SK-N-SH treated with all-trans-retinoic acid at 6 μM for 48 hours (cell line): Measurements from ENCODE around the gene RBFOX1.

ENCODE experiments used
- CREB5 ChIP-seq: fragments of 250-450 bp; sonication (Bioruptor Pico); IDR thresholded peaks from 2 replicates; pipeline ENCODE4 v1.5.1; 2020; ENCODE audit warnings: low read depth, mild to moderate bottlenecking, moderate library complexity
- ESRRG ChIP-seq: fragments of 250-450 bp; sonication (Bioruptor Pico); IDR thresholded peaks from 2 replicates; pipeline ENCODE4 v1.6.1; 2021; ENCODE audit warnings: mild to moderate bottlenecking
- PATZ1 ChIP-seq: fragments of 250-450 bp; sonication (Bioruptor Pico); IDR thresholded peaks from 2 replicates; pipeline ENCODE4 v1.8.0; 2020; ENCODE audit warnings: mild to moderate bottlenecking, moderate library complexity, borderline replicate concordance
- ZFP3 ChIP-seq: fragments of 250-450 bp; sonication (Bioruptor Pico); IDR thresholded peaks from 2 replicates; pipeline ENCODE4 v1.5.0; 2020; ENCODE audit warnings: mild to moderate bottlenecking, moderate library complexity
- ZNF8 ChIP-seq: fragments of 450-650 bp; formaldehyde crosslinking; IDR thresholded peaks from 2 replicates; pipeline ENCODE4 v1.5.0; 2020; ENCODE audit warnings: mild to moderate bottlenecking, moderate library complexity
- TF ChIP-seq, protein P1 (sequence below): fragments of 250-450 bp; sonication (Bioruptor Pico); IDR thresholded peaks from 2 replicates; pipeline ENCODE4 v1.5.0; 2020; ENCODE audit warnings: mild to moderate bottlenecking, moderate library complexity

GRCh38 chr16:7318686-7319085, 14.0 kb upstream of the RBFOX1 start:
- no peak for TF ChIP-seq ZNF8
- TF ChIP-seq, protein P1, sequence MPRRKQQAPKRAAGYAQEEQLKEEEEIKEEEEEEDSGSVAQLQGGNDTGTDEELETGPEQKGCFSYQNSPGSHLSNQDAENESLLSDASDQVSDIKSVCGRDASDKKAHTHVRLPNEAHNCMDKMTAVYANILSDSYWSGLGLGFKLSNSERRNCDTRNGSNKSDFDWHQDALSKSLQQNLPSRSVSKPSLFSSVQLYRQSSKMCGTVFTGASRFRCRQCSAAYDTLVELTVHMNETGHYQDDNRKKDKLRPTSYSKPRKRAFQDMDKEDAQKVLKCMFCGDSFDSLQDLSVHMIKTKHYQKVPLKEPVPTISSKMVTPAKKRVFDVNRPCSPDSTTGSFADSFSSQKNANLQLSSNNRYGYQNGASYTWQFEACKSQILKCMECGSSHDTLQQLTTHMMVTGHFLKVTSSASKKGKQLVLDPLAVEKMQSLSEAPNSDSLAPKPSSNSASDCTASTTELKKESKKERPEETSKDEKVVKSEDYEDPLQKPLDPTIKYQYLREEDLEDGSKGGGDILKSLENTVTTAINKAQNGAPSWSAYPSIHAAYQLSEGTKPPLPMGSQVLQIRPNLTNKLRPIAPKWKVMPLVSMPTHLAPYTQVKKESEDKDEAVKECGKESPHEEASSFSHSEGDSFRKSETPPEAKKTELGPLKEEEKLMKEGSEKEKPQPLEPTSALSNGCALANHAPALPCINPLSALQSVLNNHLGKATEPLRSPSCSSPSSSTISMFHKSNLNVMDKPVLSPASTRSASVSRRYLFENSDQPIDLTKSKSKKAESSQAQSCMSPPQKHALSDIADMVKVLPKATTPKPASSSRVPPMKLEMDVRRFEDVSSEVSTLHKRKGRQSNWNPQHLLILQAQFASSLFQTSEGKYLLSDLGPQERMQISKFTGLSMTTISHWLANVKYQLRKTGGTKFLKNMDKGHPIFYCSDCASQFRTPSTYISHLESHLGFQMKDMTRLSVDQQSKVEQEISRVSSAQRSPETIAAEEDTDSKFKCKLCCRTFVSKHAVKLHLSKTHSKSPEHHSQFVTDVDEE (CRISPR knock-in tag) = no peak
- no peak for TF ChIP-seq ZFP3 (CRISPR knock-in tag)
- no peak for TF ChIP-seq ESRRG (CRISPR knock-in tag)
- no peak for TF ChIP-seq CREB5 (CRISPR knock-in tag)
- TF ChIP-seq PATZ1 (CRISPR knock-in tag) = no peak
